HG03342 (cell line): ENCODE results near the gene GRID2.

Experiments
- ATAC-seq: cut with Tn5 transposase; IDR thresholded peaks from one replicate; pipeline ENCODE4 v1.9.1; 2021; ENCODE audit warnings: mild to moderate bottlenecking, moderate library complexity; ENCODE audit not compliant: unreplicated experiment

Gene GRID2

DNA sequence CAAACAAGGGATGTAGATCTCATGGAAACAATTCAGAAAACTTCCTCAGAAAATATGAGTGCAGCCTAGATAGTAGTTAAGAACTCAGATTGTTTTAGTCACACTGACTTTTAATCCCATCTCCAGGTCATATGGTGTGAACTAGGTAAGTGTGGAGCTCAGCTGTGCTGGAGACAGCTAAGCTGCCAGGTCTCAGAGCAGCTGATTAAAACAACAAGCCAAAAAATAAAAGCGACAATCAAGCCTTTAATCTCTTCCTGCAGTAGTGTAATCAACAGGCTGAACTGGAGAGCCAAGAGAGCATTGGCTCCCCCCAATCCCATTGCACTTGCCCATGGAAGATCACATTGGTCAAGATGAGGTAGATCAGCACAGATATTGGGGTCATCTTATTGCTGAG is 1426.5 kb downstream of the GRID2 start:
- ATAC-seq = no peak

DNA sequence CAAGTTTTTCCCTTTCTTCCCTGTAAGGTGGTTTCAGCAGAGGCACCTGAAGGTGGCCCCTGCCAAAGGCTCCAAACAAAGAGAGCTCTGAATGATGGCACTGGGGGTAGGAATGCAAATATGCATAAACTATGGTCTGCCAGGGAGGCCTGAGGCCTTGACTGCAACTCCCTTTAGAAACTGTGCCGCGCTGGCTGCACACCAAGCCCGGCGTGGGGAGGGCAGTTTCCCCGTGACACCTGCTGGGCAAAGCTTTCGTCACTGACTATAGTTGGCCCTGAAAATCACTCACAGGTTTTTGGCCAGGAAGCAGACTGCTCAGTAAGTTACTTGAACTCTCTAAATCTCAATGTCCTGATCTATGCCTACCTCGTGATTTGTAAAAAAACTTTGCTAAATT is 1427.0 kb downstream of the GRID2 start:
- no peak for ATAC-seq

DNA sequence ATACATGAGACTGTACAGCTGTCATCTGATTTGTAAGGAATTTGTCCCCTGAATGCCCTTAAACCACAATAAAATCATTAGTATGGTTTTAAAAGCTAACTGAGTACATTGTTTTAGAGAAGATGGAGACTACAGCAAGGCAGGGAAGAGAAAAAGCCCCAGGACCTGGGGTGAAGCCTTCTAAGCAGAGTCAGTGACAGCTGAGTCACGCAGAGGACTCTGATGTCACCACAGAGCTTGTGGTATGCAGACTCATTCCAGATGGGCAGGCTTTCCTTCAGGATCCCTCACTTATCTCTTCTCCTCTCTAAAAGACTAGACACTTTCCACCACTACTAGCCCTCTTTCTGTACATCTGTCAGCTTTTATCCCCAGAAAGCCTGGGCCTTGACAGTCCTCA is 1427.7 kb downstream of the GRID2 start:
- ATAC-seq = peak; percentile 67

GRCh38 chr4:93732509-93732908 is 1428.7 kb downstream of the GRID2 start:
- ATAC-seq = no peak

GRCh38 chr4:93740890-93741289 is 1437.1 kb downstream of the GRID2 start:
- no peak for ATAC-seq

DNA sequence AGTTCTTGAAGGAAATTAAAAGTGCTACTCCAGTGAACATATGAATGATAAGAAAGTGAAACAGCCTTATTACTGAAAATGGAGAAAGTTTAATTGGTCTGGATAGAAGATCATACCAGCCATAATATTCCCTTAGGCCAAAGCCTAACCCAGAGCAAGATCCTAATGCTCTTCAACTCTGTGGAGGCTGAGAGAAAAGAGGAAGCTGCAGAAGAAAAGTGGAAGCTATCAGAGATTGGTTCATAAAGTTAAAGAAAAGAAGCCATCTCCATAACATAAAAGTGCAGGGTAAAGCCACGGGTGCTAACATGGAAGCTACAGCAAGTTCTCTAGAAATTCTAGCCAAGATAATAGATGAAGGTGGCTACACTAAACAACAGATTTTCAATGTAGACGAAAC is 1439.3 kb downstream of the GRID2 start:
- no peak for ATAC-seq

GRCh38 chr4:93743635-93744034 is 1439.9 kb downstream of the GRID2 start:
- ATAC-seq = no peak

DNA sequence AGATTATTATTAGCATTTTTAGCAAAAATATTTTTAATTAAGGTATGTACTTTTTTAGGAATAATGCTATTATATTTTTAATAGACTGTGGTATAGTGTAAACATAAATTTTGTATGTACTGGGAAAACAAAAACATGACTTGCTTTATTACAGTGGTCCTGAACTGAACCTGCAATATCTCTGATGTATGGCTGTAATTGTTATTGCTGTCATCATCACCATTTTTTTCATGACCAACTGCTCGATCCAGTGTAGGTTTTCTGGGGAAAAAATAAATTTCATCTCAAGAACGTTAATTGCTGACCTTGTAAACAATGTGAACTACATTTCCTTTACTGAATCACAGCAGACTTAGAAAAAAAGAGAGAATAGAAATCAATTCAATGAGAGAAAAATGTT is 1441.2 kb downstream of the GRID2 start:
- no peak for ATAC-seq

DNA sequence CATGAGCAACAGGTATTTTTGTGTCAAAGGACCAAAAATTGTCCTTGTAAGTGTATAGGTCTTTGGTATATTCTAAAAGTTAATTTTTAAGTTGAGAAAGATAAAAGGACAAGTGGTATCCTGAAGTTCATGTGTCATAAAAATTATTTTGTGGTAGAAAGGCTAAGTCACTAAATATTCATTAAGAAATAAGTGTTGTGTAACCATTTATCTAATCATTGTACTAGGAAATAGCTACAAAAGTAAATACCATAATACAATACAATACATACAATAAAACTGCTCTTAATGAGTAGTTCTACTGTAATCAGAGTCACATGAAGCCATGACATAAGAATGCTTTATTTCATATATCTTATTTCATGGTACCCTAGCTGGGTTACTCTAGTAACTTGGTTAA is 1442.3 kb downstream of the GRID2 start:
- ATAC-seq = no peak

GRCh38 chr4:93747220-93747619 is 1443.5 kb downstream of the GRID2 start:
- ATAC-seq = no peak

DNA sequence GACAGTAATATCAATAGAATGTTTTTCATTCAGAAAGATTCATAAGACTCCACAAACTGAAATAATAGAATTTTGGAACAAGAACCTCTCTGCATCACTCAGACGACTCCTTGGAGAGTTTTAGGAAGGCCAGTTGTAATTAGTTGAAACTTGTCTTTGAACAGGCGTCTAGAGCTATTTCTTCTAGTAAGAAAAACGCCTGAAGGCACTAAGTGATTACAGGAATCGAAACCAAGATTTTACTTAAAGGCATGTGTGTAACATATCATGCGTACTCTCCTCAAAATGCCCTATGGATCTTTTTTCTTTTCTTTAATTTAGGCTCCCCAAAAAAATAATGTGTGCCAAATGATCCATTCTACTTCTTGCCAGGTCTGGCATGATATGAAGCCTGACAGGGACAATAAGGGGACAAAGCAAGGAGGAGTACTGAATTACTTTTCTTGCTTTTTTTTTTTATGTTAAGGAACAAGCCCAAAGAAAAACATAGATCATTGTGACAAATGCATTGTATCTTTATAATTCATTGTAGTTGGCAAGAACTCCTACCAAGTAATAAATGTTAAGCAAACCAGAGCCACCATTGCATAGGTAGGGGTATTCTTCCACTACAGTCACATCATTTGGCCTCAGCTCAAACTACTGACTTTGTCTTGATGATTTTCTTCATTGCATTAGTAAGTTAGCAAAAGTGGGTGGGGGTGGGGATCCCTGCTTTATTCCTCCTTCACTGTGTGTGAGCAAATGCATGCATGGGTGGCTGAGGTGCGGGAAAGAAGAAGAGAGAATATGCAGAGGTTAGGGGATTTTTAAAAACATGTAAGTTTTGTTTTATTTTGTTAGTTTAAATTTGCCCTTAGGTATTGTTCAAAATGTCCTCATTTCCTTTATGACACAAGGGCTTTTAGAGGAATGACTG is 1444.9 kb downstream of the GRID2 start:
- peak; percentile 30 for ATAC-seq

GRCh38 chr4:93749292-93749761 is 1445.6 kb downstream of the GRID2 start:
- ATAC-seq = peak; percentile 80

- peak; percentile 28 for ATAC-seq
These were observed 1447.6 kb downstream of the GRID2 start for GRCh38 chr4:93751411-93751810.

DNA sequence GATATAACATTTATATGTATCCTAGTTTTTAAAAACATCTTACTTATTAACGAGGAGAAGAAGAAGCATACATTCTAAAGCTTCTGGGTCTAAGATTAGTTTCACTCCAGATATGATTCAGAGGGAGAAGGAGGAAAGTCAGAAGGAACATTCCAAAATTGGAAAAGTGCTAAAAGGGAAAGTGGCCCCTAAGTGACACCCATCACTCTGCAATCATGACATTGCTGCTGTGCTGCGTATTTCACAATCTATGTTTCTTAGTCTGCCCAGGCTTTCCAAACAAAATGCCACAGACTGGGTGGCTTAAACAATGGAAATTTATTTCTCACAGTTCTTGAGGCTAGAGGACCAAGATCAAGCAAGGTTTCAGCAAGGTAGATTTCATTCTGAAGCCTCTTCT is 1452.3 kb downstream of the GRID2 start:
- ATAC-seq = no peak

- ATAC-seq = no peak
These were observed 1455.7 kb downstream of the GRID2 start for GRCh38 chr4:93759506-93759905.

DNA sequence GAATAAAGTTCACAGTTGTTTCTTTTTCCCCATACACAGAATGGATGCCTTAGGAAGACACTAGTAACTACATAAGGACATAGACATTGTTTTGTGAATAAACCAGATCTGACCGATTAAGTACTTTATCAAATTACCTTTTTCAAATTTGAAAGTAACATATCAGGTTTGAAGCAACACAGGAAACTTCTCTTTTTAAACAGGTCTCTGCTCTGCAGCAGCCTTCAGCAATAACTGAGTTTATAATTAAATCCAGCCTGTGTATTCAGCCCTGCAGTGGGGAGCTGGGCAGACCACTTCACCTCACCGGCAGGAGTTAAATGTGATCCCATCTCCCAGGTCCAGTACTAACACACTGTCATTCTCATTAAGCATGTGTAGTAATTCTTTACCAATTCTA is 1456.5 kb downstream of the GRID2 start:
- no peak for ATAC-seq

DNA sequence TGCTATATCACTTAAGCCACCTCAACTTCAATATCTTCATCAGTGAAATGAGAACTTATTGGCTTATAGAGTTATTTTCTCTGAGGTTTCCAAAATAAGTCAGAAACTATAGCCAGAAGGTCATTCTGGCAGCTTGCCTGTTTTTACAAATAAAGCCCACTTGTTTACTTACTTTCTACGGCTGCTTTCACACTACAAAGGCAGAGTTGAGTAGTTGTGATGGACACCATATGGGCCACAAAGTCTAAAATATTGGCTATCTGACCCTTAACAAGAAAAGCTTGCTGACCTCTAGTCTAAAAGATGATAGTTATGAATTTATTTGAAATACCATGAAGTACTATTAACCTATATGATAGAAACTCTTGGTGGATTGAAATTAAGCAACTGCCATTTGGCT is 1457.5 kb downstream of the GRID2 start:
- no peak for ATAC-seq

- peak; percentile 69 for ATAC-seq
These were observed 1461.0 kb downstream of the GRID2 start for GRCh38 chr4:93764639-93765246.

DNA sequence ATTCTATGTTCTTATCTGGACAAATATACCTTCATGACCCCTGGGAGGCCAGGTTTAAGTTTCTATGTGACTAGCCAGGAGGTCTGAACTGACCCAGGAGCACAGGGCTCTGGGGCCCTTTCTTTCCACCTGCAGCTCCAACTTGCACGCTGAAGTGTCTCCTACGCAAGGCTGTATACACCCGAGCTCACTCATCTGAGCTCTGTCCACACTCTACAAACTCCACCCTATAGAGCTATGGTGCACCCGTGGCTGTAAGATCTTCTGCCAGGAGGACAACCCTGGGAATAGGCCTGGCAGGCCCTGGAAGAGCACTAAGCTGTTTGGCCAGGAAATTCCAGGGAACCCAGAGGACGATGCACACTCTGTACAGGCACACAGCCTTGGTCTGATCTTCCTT is 1464.2 kb downstream of the GRID2 start:
- ATAC-seq = no peak

DNA sequence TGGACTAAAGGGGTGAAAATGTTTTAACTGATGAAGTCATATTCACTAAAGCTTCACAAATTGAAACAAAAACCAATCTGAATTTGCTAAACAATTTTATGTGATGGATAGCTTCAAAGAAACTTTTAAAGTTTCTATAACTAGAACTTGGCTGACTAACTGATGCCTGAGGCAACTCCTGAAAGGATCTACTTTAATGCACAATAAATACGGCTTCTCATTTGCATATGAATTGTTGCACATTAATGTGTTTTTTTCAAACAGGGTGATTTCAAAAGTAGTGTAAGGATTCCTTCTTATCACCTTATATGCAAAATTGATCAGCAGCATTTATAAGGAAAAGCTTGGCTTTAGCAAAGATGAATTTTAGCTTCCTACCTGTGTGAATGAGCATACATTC is 1466.4 kb downstream of the GRID2 start:
- no peak for ATAC-seq

GRCh38 chr4:93771640-93772411 is 1468.1 kb downstream of the GRID2 start:
- ATAC-seq = no peak

DNA sequence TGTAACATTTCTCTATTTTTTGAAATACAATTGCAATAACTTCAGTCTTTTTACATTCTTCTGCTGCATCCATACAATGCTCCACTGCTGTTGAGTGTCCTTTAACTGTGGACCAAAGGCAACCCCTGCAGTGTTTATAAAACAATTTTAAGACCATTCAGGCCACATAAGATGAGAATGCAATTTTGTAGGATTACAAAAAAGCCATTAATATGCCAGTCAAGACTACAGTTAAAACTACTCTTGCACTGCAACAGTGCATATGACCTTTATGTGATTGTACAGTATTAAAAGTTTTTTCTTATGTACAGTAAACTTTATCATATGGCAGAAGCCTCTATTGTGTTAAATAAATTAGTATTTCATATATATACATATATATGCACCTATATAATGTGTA is 1469.1 kb downstream of the GRID2 start:
- ATAC-seq = no peak
